NCI-H446 (cell line): ENCODE results near the gene GAN.
"Not testable (repeated sequence)": the region's sequence is repeated elsewhere in the genome, so short reads cannot be mapped to it uniquely, and the experiment has no call there.

Experiments used
- DNase-seq, 2 experiments: peaks; one replicate each; lab custom pipeline; 2025; lab: John Stamatoyannopoulos, UW

Gene GAN

GRCh38 chr16:81310045-81310644, 4.6 kb upstream of the GAN start:
- no peak for DNase-seq

DNA sequence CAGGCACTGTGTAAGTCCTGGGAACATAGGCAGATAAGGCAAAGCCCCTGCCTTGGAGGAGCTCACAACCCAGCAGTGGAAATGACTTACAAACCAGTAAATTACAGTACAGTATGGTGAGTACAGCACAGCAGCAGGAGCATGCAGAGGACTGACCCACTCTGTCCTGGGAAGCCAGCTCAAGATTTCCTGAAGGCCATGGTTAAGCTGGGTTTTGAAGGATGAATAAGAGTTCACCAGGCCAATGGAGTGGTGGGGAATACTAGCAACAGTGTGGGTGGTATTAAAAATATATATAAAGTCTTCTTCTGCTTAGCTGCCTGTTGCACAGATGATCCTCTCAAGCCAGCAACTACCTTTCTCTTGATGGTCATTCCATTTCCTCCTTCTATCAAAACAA, 3.0 kb upstream of the GAN start:
- no peak for DNase-seq

- no peak for DNase-seq
Measured at GRCh38 chr16:81313701-81314602, 810 bp upstream of the GAN start.

DNA sequence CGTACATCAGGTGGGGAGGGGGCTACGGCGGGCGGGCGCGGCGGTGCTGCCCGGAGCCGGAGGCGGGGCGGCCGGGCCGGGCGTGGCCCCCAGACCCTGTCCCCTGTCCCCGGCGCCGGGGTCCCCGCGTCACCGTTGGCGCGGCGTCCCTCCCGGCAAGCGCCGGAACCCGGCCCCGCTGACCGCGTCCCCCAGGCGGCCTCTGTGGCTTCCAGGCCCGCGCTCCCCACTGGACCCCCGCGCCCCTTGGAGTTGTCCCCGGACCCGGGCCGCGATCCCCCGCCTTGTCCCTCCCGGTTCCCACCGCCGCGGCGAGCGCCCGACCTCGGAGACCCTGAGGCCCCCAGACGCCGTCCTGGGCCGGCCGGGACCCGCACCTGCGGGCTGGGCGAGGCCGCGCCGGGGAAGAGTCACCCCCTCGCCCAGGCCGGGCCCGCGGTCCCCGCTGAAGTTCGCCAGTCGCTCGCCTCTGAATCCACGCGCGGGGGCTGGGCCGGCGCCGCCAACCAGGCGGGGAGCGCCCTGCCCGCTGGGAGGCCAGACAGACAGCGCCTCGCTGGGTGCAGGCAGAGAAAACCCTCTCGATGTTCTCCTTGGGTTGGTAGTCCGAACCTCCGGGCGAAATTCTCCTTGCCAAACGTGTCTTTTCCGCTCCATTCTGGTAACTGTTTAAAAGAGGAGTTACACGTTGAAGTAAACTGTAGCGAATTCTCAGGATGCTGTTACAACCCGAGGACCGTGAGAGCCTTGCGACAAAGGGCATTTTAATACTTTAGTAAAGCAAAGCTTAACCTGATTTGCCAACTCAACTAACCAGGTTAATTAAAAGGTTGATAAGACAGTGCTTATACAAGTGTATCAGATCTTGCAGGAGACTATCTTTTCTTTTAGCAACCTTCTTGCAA, 761 bp downstream of the GAN start:
- DNase-seq = no peak

DNA sequence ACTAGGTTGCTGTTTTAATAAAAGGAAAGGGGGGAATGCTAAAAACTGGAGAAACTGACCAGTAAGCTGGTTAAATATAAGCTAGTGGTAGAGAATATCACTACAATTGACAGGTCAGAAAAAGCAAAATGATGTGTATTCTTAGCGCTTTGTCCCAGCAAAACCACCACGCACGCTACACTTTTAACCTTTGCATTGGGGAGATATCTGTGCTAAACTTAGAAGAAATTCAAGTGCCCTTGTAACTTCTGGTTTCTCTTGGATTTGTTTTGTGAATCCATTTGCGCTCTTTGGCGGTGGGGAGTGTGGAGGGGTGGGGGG, 1.4 kb downstream of the GAN start:
- no peak for DNase-seq

DNA sequence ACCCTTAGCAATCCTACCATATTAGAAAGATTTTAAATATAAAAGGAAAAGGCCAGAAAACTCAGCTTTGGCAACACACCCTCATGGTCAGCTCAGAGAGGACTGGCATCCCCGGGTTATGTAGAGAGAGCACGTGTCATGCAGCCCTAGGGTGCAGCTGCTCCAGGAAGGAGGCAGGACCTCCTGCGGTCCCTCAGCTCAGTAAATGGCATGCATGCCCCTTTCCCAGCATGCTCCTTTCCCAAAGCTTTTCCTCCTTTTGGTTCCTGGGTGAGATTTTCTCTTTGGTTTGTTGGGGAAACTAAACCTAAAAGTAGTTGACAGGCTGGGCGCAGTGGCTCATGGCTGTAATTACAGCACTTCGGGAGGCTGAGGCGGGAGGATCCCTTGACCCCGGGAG, 3.9 kb downstream of the GAN start:
- DNase-seq = no peak

- DNase-seq = no peak
Measured at GRCh38 chr16:81319221-81319912, 4.6 kb downstream of the GAN start.

- DNase-seq = no peak
Measured at GRCh38 chr16:81321039-81321438, 6.3 kb downstream of the GAN start.

DNA sequence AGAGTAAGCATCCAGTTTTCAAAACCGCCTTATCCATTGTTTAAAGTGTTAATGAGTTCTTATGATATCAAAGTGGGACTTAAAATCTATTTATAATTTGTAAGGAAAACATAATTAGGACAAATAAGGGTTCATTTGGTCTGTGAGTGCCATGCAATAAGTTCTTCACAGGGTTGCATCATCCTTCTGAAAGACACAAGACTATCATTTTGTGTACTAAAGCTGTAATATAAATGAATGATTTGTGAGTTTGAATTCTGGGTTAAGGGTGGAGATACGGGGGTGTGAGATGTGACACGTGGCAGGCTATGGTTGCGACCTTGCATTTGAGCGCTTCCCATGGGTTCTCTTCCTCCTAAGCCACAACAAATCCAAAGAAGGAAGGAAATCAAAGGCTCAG, 6.8 kb downstream of the GAN start:
- DNase-seq = no peak

GRCh38 chr16:81324808-81325207, 10.0 kb downstream of the GAN start:
- DNase-seq = no peak

GRCh38 chr16:81327011-81327410, 12.2 kb downstream of the GAN start:
- no peak for DNase-seq

GRCh38 chr16:81327447-81328196, 12.9 kb downstream of the GAN start:
- no peak for DNase-seq

DNA sequence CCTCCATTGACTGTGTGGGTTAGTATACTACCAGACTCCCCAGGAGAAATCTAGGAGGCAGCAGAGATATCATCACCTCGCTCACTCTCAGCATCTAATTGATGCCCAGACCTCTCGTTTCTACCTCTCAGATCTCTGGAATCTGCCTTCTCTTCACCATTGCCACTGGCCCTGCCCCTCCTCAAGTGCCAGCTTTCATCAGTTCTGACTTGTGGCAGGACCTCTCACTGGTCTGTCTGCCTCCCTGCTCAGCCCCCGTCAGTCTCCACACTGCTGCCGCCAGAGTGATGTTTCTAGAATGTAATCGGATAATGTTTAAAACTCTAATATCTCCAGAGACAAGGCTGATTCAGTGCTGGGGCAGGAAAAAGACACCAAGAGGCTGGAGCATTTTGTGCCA, 15.2 kb downstream of the GAN start:
- no peak for DNase-seq

DNA sequence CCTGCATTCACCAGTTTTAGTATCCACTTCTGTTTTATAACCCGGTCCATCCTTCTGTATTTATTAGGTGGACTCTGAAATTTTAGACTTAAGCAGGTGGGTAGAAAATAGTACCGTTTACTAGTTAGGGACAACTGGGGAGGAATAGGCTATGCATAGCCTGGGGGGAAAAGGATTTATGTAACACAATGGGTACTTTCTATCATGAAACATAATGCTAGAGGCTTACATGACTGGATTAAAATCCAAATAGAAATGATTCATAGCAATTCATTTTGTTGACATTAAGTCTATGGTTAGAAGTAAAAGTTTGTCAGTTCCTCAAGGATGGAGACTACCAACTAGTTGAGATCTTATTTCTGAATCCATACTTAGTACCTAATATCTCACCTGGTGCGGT, 18.6 kb downstream of the GAN start:
- no peak for DNase-seq

DNA sequence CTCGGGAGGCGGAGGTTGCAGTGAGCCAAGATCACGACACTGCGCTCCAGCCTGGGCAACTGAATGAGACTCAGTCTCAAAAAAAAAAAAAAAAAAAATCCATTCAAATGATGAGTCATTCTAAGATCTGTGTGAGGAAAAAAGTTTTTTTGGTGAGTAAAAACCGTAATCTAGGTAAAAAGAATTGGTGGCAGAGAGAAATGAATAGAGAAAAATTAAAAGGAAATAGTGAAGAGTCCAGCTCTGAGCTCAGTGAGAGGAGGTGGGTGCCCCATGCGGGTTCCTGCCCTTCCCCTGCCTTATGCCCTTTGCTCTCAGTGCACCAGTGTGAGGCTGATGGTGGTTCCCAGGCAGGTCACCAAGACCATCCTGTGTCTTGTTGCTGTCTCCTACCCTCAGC, 20.9 kb downstream of the GAN start:
- no peak for DNase-seq

GRCh38 chr16:81337097-81337496, 22.3 kb downstream of the GAN start:
- no peak for DNase-seq

DNA sequence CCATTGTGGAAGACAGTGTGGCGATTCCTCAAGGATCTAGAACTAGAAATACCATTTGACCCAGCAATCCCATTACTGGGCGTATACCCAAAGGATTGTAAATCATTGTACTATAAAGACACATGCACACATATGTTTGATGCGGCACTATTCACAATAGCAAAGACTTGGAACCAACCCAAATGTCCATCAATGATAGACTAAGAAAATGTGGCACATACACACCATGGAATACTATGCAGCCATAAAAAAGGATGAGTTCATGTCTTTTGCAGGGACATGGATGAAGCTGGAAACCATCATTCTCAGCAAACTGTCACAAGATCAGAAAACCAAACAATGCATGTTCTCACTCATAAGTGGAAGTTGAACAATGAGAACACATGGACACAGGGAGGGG, 30.4 kb downstream of the GAN start:
- DNase-seq = not testable (repeated sequence)

GRCh38 chr16:81347425-81347824, 32.7 kb downstream of the GAN start:
- no peak for DNase-seq

DNA sequence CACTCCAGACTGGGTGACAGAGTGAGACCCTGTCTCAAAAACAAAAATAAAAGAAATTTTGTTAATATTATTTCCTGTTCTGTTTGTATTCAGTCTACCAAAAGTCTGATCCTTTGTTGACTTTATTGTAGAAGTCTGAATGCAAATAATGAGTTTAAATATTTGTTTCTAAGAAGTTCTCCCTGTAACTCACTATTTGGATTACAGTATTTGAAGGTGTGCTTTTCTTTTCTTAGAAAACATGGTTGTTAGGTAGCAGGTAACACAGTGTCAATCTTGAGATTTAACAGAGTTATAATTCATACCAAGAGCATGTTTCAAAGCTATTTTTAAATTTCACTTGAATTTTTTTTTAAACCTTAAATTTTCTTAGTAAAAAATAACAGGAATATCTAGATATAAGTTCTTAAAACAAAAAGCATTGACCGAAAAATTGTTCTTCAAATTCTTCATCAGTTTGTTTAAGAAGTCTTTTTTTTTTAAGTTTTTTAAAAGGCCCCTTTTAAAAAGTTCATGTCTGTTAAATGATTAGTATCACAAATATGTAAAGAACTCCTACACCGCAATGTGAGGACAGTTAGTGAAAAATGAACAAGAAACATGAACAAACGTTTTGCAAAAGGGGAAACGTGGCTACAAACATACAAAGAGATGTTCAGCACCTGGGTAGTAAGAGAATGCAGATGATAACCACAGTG, 35.0 kb downstream of the GAN start:
- no peak for DNase-seq

DNA sequence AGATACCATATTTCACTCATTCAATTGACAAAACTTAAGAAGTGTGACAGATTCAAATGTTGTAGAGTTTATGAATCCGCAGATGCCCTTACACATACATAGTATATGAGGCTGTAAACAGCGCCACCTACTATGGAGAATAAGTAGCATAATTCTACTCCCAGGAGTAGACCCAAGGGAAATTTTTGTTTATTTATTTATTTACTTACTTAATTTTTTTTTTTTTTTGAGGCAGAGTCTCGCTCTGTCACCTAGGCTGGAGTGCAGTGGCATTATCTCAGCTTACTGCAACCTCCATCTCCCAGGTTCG, 35.5 kb downstream of the GAN start:
- no peak for DNase-seq

- DNase-seq = no peak
Measured at GRCh38 chr16:81353895-81354294, 39.1 kb downstream of the GAN start.
